Tibial nerve (tissue), 4 donors: ENCODE data around the gene EDDM13.

ENCODE experiments used
- EP300 ChIP-seq, 2 donors: sonication (generic); formaldehyde crosslinking; IDR thresholded peaks; one replicate each; pipeline ENCODE4 v1.6.1; 2017; ENCODE audit warnings: antibody characterized with exemption in 2 of 2, mild to moderate bottlenecking in 1 of 2
- POLR2A ChIP-seq, 2 donors: fragments of 450-650 bp; IDR thresholded peaks; one replicate each; pipeline ENCODE4 v1.6.1; 2017; ENCODE audit warnings: antibody characterized with exemption in 2 of 2, mild to moderate bottlenecking in 2 of 2, moderate library complexity in 2 of 2
- TF ChIP-seq, protein P1 (sequence below), 5 experiments: fragments of 200-600 bp in 3 of 5; fragments of 450-650 bp in 2 of 5; sonication (generic) in 3 of 5; IDR thresholded peaks; one replicate each; pipeline ENCODE4 v1.5.1; 2016 to 2019; ENCODE audit warnings: antibody characterized with exemption in 5 of 5, mild to moderate bottlenecking in 3 of 5, moderate library complexity in 2 of 5

DNA sequence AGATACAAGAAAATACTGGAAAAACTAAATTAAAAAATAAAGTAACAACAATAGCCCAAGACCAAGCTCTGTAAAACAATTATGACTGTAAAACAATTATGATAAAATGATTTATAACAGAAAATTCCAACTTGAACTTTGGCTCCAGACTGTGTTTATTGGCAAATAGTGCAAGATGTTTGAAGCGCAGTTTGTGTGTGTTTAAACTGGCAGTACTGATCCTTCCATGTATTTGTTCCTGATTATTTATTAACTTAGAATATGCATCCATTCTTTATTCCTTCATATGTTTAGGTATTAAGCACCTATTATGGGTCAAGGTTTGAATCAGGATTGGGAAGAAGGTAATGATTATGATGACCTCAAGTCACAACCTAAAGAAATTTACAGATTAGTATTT is 83.0 kb downstream of the EDDM13 start:
- TF ChIP-seq EP300 (IDR thresholded peaks at IDR 0.05) (no peak), POLR2A (IDR thresholded peaks at IDR 0.05) (no peak)
- TF ChIP-seq, protein P1, sequence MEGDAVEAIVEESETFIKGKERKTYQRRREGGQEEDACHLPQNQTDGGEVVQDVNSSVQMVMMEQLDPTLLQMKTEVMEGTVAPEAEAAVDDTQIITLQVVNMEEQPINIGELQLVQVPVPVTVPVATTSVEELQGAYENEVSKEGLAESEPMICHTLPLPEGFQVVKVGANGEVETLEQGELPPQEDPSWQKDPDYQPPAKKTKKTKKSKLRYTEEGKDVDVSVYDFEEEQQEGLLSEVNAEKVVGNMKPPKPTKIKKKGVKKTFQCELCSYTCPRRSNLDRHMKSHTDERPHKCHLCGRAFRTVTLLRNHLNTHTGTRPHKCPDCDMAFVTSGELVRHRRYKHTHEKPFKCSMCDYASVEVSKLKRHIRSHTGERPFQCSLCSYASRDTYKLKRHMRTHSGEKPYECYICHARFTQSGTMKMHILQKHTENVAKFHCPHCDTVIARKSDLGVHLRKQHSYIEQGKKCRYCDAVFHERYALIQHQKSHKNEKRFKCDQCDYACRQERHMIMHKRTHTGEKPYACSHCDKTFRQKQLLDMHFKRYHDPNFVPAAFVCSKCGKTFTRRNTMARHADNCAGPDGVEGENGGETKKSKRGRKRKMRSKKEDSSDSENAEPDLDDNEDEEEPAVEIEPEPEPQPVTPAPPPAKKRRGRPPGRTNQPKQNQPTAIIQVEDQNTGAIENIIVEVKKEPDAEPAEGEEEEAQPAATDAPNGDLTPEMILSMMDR (IDR thresholded peaks at IDR 0.05), result no peak
